ENCODE data around the gene CACNA1G.

The CACNA1G gene

DNA sequence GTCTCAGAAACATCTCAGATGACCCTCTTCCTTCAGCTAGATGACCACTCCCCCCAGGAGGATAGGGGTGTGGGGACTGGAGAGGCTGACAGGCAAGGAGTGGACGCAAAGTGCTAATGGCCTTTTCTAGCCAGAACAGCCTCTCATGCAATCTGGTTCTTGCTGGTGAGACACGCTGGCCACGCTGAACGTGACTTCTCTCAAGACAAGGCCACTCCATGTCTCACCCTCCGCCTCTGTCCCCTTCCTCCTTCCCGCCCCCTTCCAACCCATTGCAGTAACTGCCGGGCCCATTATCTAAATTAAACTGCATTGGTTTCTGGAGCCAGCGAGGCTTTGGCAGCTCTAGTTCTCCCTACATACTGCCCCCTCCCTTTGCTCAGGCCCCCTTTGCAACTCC, 9.5 kb downstream of the CACNA1G start:
- no peak for DNase-seq

DNA sequence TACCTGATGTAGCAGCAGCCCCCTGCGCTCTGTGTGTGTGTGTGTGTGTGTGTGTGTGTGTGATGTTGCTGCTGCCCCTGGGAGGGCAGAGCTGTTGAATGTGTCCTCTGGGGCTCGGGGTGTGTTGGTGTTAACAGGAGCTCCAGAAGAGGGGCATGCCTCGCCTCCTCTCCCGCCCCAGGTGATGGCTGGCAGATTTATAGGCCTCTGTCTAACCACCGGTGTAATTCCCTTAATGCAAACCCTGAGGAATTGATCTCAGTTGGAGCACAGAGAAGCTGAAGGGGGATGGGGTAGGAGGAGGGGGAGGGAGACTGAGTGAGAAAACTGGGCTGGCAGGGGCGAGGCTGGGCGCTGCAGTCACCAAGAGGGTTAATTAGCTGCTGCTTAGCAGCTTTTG, 10.0 kb downstream of the CACNA1G start:
- DNase-seq = no peak

DNA sequence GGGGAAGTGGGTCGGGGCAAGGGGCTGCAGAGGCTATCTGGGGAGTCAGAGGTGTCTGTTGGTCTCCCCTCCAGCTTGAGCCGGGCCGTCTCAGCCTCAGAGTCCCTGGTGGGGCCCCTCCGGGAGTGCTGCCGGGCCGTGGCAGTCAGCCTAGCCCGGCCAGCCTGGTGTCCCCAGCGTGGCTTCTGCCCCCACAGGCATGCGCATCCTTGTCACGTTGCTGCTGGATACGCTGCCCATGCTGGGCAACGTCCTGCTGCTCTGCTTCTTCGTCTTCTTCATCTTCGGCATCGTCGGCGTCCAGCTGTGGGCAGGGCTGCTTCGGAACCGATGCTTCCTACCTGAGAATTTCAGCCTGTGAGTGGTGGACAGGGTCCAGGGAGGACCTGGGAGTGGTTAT, 11.2 kb downstream of the CACNA1G start:
- DNase-seq = no peak

DNA sequence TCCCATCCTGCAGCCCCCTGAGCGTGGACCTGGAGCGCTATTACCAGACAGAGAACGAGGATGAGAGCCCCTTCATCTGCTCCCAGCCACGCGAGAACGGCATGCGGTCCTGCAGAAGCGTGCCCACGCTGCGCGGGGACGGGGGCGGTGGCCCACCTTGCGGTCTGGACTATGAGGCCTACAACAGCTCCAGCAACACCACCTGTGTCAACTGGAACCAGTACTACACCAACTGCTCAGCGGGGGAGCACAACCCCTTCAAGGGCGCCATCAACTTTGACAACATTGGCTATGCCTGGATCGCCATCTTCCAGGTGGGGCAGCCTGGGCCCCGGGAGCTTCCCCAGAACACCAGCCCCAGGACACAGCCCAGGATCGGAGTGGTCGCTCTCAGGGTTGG, 12.0 kb downstream of the CACNA1G start:
- no peak for DNase-seq

DNA sequence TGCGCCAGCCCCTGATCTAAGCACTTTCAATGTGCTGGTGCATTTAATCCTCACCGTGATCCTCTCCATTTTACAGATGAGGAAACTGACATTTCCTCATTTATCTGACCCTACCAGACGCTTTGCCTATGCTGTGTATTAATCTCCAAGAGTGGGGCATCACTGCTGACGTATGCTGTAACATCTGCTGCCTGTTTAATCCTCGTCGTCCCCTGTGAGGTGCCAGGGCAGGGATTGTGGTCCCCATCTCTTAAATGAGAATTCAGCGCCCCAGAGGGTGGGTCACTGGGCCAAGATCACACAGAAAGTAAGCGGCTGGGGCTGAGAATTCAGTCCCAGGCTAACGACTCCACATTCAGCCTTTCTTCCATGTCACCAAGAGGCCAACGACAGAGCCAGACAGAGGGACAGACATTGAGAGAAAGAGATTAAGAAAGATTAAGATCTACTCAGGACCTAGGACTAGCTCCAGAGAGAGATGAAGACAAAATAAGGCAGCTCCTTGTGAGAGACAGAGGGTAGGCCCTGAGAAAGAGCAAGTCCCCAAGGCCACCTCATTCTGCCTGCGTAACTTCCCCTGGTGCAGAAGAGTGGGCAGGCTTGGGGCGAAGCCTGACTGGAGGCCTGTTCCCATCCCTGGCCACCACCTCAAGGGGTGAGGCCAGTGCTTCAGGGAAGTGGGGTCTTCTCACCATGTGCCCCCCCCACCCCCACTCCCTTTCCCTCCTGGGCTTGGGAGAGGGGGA, 13.5 kb downstream of the CACNA1G start:
- no peak for DNase-seq

DNA sequence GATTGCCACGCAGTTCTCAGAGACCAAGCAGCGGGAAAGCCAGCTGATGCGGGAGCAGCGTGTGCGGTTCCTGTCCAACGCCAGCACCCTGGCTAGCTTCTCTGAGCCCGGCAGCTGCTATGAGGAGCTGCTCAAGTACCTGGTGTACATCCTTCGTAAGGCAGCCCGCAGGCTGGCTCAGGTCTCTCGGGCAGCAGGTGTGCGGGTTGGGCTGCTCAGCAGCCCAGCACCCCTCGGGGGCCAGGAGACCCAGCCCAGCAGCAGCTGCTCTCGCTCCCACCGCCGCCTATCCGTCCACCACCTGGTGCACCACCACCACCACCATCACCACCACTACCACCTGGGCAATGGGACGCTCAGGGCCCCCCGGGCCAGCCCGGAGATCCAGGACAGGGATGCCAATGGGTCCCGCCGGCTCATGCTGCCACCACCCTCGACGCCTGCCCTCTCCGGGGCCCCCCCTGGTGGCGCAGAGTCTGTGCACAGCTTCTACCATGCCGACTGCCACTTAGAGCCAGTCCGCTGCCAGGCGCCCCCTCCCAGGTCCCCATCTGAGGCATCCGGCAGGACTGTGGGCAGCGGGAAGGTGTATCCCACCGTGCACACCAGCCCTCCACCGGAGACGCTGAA, 15.2 kb downstream of the CACNA1G start:
- no peak for DNase-seq

DNA sequence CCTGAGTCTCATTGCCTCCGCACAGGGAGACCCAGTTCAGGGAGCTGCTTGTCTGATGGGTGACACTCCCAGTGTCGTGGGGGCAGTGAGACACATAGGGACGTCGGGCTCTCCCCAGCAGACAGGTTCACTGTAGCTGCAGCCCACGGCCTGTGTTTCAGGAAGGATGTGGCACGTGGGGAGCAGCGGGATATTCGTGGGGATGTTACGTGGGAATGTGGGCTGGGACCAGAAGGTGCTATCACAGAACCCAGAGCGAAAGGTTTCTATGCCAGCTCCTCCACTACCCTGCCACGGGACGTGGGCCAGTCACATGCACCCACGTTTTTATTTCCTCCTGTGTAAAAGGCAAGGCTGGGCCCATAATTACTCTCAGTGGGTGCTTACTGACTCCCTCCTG, 16.3 kb downstream of the CACNA1G start:
- no peak for DNase-seq

DNA sequence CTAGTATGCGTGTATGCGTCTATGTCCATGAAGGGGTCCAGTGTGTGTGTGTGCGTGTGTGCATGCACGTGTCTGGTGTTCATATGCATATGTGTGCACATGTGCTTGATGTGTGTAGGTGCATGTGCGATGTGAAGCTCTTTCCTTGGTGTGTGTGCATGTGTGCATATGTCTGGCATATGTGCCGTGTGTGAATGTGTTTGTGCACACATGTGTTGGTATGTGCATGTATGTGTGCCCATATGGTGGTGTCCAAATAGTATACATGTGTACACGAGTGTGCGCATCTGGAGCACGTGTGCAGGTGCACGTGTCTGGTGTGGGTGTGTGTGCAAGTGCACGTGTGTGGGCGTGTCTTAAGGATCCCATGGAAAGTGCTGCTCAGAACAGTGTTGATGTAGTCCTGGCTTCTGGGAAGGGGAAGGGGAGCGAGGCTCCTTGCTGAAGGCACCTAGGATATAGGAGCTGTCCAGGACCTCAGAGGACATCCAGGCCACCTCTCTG, 17.0 kb downstream of the CACNA1G start:
- DNase-seq = no peak

DNA sequence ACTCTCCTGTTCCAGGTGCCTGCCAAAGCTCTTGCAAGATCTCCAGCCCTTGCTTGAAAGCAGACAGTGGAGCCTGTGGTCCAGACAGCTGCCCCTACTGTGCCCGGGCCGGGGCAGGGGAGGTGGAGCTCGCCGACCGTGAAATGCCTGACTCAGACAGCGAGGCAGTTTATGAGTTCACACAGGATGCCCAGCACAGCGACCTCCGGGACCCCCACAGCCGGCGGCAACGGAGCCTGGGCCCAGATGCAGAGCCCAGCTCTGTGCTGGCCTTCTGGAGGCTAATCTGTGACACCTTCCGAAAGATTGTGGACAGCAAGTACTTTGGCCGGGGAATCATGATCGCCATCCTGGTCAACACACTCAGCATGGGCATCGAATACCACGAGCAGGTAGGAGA, 17.7 kb downstream of the CACNA1G start:
- no peak for DNase-seq

DNA sequence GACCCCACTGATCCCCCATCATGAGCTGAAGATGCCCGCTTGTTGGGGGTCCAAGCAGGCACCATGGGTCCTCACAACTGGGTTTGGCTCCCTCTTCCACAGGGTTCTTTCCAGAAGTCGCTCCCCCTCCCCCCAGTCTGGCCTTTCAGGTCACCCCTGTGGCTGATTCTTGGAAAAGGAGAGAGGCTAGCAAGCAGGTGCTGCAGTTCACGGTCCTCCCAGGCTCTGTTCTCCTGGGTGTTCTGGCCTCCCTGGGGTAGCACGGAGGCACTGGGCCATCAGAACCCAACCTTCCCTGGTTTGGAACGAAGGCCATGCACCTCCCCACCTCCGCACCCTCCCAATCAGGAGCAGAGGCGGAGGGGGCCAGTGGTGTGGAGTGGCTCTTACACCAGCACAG, 18.9 kb downstream of the CACNA1G start:
- DNase-seq = no peak

DNA sequence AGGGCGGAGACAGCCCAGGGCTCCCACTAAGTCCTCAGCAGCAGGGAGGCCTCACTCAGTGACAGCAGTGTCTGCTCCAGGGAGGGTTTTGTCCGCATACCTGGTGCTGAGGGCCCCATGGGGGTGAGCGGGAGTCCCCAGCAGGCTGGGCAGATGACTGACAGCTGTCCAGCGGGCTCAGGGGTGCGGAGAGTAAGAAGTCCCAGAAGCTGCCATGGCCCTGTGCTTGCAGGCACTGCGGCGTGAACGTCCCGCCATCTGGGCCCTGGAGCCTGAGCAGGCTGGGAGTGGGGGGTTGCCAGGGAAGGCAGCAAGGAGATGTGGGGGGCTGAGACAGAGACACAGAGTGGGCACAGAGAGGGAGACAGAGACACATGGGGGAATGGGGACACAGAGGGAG, 20.1 kb downstream of the CACNA1G start:
- DNase-seq = no peak

DNA sequence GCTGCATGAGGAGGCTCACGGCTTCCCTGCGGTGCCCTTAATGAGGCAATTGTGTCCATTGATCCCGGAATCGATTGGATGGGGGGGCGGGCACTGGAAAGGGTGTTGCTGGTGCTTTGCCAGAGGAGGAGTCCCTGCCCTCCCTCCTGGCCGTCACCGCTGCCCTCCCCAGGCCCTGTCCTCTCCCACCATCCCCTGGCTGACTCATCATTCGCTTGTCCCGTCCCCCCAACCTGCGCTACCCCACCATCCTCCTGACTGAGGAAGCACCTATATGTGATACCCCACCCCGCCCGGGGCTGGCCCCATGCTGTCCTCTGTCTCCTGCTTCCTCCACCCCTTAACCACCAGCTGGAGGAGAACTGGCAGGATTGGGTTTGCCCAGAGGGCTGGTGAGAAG, 20.8 kb downstream of the CACNA1G start:
- no peak for DNase-seq

DNA sequence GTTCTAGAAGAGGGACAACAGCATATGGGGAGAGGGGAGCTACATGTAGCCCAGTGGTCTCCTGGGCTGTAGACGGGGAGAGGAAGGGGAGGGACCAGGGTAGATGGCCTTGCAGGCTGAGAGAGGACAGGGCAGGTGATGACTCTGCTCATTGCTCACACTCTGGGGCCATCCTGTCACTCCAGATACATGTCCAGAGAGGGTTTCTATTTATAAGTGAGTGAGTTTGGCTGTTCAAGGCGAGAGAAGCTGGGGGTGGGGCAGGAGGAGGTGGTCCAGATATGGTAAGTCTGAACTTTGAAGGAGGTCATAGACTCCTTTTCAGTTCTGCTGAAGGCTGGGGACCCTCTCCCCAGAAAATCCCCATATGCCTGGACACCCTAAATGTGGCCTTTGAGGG, 22.2 kb downstream of the CACNA1G start:
- no peak for DNase-seq

DNA sequence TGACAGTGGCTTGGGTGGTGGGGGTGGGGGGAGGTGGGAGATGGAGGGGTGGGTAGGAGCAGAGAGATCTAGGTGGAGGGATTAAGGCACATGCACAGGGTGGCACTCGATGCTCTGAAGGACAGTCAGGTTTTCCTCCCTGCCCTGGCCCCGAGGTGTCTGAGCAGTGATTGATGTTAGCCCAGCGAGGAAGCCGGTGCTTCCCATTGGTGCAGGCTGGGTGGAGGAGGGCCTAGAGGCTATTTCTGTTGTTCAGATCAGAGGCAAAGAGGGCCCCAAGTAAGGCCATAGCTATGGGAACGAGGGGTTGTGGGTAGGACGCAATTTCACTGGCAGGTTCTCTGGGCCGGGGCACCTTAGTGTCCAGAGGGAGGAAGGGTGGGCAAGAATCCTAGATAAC, 23.1 kb downstream of the CACNA1G start:
- DNase-seq = no peak

DNA sequence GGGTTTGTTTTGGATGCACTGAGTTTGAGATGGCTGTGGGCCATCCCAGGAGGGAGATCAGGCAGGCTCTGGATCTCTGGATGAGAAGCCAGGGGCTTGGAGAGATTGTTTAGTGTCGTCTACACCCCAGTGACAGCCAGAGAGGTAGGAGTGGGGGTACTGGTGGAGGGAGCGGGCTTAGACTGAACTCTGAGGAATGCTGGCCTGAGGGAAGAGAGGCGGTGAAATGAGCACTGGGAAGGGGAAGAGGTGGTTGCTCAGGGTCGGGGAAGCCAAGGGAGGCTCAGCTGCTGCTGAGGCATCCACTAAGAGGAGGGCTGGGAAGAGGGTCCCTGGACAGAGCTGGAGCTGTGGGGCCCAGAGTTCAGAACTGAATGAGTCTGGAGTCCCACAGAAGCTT, 23.6 kb downstream of the CACNA1G start:
- no peak for DNase-seq

DNA sequence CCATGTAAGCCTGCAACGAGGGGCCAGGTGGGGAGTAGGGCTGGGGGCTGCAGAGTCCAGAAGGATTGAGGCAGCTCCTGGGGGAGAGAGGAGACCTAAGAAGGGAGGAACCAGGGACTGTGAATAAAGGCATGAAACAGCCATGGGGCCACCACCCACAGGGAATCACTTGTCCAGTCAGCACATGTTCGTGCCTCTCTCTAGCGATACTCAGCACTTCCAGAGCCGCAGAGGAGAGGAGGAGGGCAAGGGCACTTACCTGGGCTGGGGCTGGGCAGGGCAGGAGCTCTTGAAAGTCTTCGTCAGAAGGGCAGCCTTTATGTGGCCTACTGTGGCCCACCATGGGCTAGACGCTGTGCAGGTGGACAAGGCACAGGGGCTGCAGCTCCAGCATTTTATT, 24.2 kb downstream of the CACNA1G start:
- DNase-seq = no peak

DNA sequence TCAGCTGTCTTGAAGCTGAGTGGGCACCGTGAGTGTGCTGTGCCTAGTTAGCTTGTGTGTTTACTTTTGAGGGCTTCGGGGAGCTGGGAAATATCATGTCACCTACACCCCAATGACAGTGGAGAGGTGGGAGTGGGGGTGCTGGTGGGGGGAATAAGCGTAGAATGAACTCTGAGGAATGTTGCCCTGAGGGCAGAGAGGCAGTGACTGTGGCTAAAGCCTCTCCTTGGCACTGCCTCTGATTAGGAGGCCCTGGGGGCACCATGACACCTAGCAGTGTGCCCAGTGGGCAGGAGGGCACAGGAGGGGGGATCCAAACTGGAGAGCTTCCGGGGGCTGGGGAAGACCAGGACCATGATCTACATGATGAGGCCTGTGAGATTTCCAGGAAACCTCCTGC, 24.8 kb downstream of the CACNA1G start:
- no peak for DNase-seq

DNA sequence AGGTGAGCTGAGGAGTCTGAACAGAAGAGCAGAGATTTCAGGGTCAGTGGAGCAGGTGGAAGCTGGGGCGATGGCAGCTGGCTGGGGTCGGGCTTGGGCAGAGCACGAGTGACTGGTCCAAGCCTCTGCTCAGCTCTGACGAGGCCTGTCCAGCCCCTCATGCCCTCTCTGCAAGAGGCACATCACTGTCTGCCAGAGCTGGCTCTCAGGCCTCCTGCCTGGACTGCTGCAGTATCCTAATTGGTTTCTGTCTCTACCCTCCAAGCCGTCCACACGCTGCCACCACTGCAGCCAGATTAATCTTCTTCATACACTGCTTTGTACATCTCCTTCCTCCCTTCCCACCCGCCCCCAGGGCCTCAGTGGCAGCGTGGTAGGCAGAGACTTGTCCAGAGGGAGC, 25.4 kb downstream of the CACNA1G start:
- no peak for DNase-seq

DNA sequence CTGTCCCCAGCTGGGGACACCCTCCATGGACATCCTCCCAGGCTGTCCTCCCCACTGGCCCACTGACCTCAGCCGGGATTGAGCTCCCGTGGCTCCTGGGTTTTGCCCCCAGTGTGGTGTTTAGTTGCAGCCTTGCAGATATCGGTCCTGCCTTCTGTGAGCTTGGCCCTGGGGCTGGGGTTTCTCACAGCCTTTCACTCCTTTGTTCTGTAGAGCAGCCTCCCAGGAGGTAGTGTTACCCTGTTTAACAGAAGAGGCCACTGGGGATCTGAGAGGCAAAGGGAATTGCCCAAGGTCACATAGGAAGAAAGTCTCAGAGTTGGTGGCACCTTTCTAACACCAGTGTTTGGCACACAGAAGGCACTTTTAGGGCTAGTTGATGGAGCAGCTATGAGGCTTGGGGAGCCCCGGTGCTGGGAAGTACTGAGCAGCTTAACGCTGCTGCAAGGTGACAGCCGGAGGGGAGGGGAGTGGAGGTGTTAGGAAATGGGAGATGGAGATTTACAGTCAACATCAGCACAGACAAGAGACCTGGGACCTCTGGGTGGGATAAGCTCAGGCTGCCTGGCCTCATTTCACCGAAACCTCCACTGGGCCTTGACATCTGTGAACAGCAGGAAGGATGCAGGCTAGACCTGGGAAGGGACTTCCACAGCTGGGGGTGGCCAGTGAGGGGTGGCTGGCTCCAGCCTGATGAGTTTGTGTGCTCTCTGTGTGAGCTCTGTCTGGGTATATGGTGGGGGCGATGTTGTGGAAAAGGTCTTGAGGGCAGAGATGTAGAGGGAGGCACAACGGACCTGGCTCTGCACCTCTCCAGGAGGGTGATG, 26.1 kb downstream of the CACNA1G start:
- no peak for DNase-seq

DNA sequence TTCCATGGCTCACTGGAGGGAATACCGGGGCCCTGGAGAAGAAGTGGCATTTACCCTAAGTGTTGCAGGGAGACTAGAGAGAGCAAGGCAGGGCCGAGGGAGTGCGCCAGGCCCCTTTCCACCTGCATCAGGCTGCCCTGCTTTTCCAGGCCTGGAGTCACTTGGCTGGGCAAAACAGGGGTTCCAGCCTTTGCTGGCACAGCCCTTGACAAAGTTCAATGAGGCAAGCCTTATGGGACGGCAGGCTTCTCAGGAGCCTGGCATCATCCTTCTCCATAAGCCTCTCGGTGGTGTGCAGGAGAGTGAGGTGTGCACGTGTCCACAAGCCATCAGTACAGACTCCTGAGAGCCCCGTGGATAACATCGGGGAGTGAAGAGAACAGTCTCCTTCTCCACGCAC, 27.1 kb downstream of the CACNA1G start:
- no peak for DNase-seq

DNA sequence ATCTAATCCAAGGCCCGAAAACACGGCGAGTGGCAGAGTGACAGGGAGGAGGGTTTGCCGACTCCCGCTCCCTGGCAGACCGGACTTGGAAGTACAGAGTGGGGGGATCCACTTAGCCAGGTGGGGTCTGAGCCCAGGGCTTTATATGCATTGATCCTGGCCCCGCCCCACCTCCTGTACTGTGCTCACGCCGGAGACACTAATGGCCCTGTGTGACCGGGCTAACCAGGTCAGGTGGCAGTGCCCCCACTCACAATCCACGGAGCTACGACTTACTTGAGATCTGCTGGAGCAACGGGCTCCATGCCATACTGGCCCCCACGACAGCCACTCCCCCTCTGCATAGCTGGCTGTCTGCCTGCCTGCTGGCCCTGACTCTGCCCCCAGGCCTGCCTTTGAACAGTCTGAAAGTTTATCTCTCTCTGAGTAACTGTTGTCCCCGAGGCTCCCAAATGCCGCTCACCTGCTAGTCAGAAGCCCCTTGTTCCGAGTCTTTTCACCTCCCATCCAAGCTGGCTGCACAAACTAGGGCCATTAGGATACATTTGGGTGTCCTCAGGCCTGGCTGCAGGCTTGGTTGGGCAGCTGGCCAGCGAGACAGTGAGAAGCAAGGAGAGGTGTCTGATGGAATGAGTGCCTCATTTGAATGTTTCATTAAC, 28.0 kb downstream of the CACNA1G start:
- no peak for DNase-seq

DNA sequence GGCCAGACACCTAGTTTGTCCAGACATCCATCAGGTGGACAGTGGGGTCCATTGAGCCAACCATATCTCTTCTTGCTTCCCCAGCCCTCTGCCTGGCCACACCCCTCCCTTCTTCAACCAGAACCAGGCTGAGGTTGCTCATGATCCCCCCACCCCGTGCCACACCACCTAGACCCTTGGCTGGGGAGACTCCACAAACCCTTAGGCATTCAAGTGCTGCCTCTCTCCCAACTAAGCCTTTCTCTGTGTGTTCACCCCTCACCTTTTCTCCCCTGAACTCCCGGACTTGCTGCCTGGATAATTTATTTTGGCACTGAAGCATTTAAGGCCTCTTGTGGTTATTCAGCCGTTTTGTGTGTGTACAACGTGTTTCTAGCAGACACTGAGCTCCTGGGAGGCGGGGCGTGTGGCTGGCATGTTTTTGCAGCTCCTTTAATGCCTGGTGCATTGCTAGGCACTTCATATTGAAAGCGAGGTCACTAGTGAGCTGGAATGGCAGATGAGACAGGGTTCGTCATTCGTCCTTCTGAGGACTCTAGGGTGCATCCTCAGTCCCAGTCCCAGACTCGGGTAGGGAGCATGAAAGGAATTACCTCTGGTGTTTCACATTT, 28.7 kb downstream of the CACNA1G start:
- no peak for DNase-seq

Data from CD4-positive, alpha-beta T cell treated with Interleukin-15 for 1 hour (primary cell).